ENCODE data around the gene TBC1D19. TPM values are rescaled to one million over a fixed set of nuclear protein-coding genes. Genes with fewer than 3 reads are reported as not detected.
"Not testable (repeated sequence)": the region's sequence is repeated elsewhere in the genome, so short reads cannot be mapped to it uniquely, and the experiment has no call there.

The TBC1D19 gene
- polyA plus RNA-seq, 1 experiment: 8.3 TPM

DNA sequence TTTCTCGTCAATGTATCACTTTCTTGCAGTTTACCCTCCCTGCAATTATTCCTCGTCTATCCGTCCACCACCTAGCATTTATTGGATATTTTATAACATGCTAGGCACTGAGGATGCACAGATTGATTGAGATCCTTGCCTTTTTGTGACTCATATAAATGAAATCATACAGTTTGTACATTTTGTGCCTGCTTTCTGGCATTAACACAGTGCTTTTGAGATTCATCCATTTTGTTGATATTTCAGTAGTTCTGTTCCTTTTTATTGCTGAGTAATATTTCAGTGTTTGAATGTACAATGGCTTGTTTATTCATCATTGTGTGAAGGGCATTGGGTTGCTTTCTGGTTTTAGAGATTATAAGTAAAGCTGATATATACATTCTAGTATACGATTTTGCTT lies 841 bp downstream of the TBC1D19 start:
- no peaks in the 10 kb centered on the region for H3K36me3 ChIP-seq (ENCODE audit: control insufficient read depth, insufficient read depth, low read length)
- ChIA-PET POLR2A (interaction anchor here (0.6 kb wide), 1 partner anchor 168 kb away, joined by 3 read pairs; no protein-coding TSS in a partner anchor), CTCF (interaction anchor here (0.5 to 1.5 kb wide), 5 partner anchors 17 to 135 kb away, joined by 3 to 4 read pairs (median 3); no protein-coding TSS in a partner anchor)
- no peak for DNase-seq (ENCODE audit: low read depth)
- TF ChIP-seq, protein P1, sequence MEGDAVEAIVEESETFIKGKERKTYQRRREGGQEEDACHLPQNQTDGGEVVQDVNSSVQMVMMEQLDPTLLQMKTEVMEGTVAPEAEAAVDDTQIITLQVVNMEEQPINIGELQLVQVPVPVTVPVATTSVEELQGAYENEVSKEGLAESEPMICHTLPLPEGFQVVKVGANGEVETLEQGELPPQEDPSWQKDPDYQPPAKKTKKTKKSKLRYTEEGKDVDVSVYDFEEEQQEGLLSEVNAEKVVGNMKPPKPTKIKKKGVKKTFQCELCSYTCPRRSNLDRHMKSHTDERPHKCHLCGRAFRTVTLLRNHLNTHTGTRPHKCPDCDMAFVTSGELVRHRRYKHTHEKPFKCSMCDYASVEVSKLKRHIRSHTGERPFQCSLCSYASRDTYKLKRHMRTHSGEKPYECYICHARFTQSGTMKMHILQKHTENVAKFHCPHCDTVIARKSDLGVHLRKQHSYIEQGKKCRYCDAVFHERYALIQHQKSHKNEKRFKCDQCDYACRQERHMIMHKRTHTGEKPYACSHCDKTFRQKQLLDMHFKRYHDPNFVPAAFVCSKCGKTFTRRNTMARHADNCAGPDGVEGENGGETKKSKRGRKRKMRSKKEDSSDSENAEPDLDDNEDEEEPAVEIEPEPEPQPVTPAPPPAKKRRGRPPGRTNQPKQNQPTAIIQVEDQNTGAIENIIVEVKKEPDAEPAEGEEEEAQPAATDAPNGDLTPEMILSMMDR (IDR thresholded peaks at IDR 0.05; ENCODE audit: insufficient read depth, low read depth, low read length): no peak
- H3K4me3 ChIP-seq (ENCODE audit: low read depth, low read length): peak overlapping the region; percentile 70
- no peaks in the 10 kb centered on the region for H3K27me3 ChIP-seq (ENCODE audit: control insufficient read depth, insufficient read depth, low read length)

DNA sequence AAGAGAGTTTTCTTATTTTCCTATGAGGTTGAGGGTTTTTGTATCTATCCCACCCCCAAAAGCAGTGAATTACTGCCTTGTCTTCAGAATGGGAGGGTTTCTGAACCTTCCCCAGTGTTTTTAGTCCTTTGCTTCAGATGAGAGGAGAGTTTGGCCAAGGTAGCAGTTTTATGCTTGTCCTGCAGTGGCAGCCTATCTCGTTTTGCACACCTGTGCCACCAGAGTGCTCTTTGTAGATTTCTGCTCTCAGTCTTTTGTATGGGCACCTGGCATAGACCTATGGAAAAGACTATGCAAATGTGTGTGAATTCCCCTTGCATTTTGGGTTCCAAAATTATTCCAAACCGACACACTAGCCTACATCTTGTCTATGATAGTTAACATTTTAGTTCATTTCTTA lies 5.8 kb downstream of the TBC1D19 start:
- DNase-seq (ENCODE audit: low read depth): no peak
- H3K4me3 ChIP-seq (ENCODE audit: low read depth, low read length): no peak overlapping the region
- no peaks in the 10 kb centered on the region for H3K27me3 ChIP-seq (ENCODE audit: control insufficient read depth, insufficient read depth, low read length)
- H3K36me3 ChIP-seq (ENCODE audit: control insufficient read depth, insufficient read depth, low read length): no peaks in the 10 kb centered on the region
- ChIA-PET CTCF (interaction anchor here (0.7 to 1.1 kb wide), 2 partner anchors 130 to 416 kb away, joined by 3 read pairs; no protein-coding TSS in a partner anchor), POLR2A (no interaction called here)
- TF ChIP-seq, protein P1 (IDR thresholded peaks at IDR 0.05; ENCODE audit: insufficient read depth, low read depth, low read length): no peak

DNA sequence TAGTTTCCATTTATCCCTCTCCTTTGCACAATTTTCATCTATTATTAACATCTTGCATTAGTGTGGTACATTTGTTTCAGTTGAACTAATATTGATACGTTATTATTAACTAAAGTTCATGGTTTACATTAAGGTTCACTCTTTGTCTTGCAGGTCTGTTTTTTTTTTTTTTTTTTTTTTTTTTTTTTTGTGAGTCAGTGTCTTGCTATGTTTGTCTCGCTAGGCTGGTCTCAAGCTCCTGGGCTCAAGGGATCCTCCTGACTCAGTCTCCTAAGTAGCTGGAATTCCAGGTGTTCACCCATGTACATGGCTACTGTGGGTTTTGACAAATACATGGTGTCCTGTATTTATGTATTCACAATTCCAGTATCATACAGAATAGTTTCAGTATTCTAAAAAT lies 6.8 kb downstream of the TBC1D19 start:
- TF ChIP-seq, protein P1 (IDR thresholded peaks at IDR 0.05; ENCODE audit: insufficient read depth, low read depth, low read length): no peak
- no peak for DNase-seq (ENCODE audit: low read depth)
- no peaks in the 10 kb centered on the region for H3K27me3 ChIP-seq (ENCODE audit: control insufficient read depth, insufficient read depth, low read length)
- ChIA-PET POLR2A (no interaction called here), CTCF (no interaction called here)
- H3K36me3 ChIP-seq (ENCODE audit: control insufficient read depth, insufficient read depth, low read length): no peaks in the 10 kb centered on the region
- no peak overlapping the region for H3K4me3 ChIP-seq (ENCODE audit: low read depth, low read length)

DNA sequence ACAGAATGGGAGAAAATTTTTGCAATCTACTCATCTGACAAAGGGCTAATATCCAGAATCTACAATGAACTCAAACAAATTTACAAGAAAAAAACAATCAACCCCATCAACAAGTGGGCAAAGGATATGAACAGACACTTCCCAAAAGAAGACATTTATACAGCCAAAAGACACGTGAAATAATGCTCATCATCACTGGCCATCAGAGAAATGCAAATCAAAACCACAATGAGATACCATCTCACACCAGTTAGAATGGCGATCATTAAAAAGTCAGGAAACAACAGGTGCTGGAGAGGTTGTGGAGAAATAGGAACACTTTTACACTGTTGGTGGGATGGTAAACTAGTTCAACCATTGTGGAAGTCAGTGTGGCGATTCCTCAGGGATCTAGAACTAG lies 9.7 kb downstream of the TBC1D19 start:
- CTCF ChIA-PET; H3K36me3 ChIP-seq (ENCODE audit: control insufficient read depth, insufficient read depth, low read length); DNase-seq (ENCODE audit: low read depth); H3K4me3 ChIP-seq (ENCODE audit: low read depth, low read length); POLR2A ChIA-PET; H3K27me3 ChIP-seq (ENCODE audit: control insufficient read depth, insufficient read depth, low read length): not testable (repeated sequence)

DNA sequence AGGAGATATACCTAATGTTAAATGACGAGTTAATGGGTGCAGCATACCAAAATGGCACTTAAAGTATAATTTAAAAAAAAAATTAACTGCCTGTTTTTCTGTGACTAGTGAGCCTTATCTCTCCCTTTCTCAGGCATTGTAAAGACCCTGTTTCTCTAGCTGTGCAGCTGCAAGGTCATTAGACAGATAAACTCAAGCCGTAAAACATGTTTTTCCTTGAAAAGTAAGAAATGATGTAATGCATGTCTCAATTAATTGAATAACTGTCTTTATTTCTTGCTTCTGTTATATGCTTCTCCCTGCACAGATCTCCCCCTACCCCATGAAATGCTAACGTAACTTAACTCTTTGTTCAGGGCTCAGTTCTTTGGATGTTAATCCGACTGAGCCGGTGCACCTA lies 10.5 kb downstream of the TBC1D19 start:
- Histone ChIP-seq H3K27me3 (ENCODE audit: control insufficient read depth, insufficient read depth, low read length) (no peaks in the 10 kb centered on the region), H3K4me3 (ENCODE audit: low read depth, low read length) (no peak overlapping the region), H3K36me3 (ENCODE audit: control insufficient read depth, insufficient read depth, low read length) (no peaks in the 10 kb centered on the region)
- no peak for DNase-seq (ENCODE audit: low read depth)
- TF ChIP-seq, protein P1 (IDR thresholded peaks at IDR 0.05; ENCODE audit: insufficient read depth, low read depth, low read length): no peak
- CTCF ChIA-PET: no interaction called here
- POLR2A ChIA-PET: no interaction called here

DNA sequence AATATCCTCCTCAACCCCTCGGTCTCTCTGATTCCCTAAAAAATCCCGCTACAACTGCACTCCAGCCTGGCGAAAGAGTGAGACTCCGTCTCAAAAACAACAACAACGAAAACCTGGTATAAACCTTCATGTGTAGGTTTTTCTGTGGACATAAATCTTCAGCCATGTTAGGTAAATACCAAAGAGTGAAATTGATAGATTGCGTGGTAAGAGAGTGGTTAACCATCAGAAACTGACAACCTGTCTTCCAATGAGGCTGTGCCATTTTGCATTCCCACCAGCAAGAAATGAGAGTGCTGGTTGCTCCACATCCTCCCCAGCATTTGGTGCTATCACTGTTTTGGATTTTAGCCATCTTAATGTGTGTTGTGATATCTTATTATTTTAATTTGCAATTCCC lies 10.9 kb downstream of the TBC1D19 start:
- H3K36me3 ChIP-seq (ENCODE audit: control insufficient read depth, insufficient read depth, low read length): no peaks in the 10 kb centered on the region
- no peaks in the 10 kb centered on the region for H3K27me3 ChIP-seq (ENCODE audit: control insufficient read depth, insufficient read depth, low read length)
- H3K4me3 ChIP-seq (ENCODE audit: low read depth, low read length): no peak overlapping the region
- TF ChIP-seq, protein P1 (IDR thresholded peaks at IDR 0.05; ENCODE audit: insufficient read depth, low read depth, low read length): no peak
- DNase-seq (ENCODE audit: low read depth): no peak
- POLR2A ChIA-PET: no interaction called here
- CTCF ChIA-PET: no interaction called here
